ENCODE results near the gene TNFRSF18.
A peak's percentile ranks its signal among the peaks of the same experiment; 100 is the strongest.

TNFRSF18 gene

DNA sequence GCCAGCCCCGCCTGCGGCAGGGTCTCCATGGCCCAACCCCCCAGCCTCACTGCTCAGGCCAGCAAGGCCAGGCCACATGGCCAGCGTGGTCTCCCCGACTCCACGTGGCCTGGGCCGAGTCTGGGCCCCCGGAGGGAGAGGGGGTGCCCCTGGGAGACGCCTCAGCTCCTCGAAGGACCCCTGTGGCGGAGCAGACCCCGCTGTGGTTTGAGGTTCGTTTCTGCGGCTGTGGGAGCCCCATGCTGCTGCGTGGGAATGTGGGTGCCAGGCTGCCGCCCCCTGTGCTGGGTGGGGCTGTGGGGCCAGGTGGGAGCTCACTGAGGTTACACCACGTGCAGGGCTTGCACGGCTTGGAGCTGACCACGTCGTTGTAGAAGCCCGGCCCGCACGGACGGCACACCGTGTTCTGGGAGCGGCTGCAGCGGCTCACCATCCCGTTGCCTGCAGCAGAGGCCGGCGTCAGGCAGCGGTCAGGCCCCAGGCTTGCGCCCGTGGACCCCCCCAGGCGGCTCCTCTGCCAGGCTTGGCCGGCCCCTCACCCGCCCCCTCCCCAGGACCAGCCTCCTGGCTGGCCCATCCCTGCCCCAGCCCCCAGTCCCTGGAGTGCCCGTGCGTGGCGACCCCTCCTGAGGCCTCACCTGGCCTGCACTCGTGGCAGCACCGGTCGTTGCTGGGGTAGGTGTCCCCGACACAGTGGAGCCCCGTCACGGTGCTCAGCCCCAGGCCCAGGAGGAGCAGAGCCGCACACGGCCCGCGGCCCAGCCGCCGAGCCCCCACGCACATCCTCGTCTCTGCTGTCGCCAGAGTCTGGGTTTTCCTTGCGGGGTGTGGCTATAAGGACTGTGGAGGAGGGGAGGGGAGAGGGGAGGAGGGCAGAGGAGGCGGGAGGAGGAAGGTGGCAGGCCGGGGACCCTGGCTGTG, 7.2 kb upstream of the TNFRSF18 start, which contains the start of gene TNFRSF4:
TNFRSF4 (minus strand) TSS at position 809 of the 921 bp plus-strand sequence; CDS start at position 783, 26 bp downstream.
- peak; percentile 64 for DNase-seq (ENCODE audit: low read depth)

DNA sequence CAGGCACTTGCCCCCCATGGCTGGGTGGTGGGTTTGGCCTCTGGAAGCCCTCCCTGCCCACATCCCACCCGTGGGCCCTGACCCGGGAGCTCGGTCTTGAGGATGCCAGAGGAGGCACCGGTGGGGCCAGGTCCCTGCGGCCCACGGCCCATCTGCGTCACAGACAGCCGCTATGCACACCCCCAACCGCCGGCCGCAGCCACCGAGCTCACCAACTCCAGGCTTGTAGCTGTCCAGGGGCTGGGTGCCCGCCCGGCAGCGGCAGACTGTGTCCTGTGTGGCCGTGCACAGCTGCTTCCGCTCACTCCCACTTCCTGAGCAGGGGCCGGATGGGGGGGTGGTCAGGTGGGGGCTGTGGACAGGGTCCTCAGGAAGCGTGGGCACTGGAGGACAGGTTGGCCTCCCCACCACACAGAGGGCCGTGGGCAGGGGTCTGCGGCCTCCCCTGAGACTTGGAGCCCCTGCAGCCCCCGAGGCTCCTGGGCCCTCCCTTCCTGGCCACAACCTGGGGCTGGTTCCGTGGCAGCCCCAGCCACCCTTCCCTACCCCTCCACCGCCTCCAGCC, 6.5 kb upstream of the TNFRSF18 start:
- DNase-seq (ENCODE audit: low read depth) = no peak

GRCh38 chr1:1211541-1212441, 5.4 kb upstream of the TNFRSF18 start:
- DNase-seq (ENCODE audit: low read depth) = no peak

DNA sequence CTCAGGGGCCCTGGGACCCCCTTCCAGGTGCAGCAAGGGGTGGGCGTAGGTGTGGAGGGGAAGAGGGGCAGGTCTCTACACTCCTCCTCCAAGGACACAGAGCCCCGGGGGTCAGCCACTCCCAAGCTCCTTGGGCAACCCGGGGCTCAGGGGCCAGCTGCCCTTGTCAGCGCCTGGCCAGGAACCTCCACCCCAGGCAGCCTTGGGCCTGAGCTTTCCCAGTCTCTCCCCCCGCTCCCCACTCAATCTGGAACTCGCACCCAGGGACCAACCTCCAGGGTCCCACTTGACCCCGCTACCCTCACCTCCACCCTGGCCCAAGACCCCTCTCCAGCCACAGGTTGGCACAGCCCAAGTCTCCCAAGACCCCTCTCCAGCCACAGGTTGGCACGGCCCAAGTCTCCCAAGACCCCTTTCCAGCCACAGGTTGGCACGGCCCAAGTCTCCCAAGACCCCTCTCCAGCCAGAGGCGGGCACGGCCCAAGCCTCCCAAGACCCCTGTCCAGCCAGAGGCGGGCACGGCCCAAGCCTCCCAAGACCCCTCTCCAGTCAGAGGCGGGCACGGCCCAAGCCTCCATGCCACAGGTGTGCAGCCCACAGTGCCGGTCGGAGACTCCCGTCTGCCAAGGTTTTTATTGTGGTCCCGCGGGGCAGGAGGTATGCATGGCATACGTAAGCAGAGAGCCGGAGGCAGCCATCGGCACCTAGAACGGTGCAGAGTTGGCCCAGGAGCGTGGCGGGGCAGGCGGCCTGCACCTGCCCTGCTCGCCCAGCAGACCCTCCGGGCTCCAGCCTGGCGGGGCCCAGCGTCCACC, 4.5 kb upstream of the TNFRSF18 start:
- DNase-seq (ENCODE audit: low read depth) = no peak

DNA sequence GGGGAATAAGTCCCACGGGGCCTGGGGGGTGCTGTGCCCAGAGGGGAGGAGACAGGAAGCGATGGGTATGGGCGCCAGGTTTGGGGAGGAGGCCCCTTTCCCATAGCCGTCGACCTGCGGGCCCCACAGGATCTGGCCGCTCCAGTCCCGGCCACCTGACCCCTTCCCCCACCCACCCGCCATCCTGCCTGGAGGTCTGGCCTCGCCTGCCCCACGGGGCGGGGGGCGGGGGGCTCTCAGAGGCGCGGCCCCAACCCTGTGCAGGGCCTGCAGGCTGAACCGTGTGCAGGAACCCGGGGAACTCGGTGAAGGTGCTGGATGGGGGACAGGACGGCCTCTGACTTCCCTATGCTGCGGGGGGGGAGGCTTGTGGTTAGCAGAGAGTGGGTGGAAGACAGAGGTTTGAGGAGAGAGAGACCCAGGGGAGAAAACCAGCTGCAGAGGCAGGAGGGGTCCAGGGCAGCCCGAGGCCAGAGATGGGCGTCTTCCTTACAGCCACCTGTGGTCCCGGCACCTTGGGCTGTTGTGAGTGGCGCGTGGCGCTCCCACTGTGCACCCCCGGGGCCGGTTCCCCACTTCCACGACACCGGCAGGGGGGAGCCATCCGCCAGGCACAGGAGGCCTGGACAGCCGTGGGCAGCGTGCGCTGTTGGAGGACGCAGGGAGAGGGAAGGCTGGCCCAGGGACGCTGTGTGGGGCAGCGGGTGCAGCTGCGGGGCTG, 2.5 kb upstream of the TNFRSF18 start:
- peak; percentile 55 for DNase-seq (ENCODE audit: low read depth)

GRCh38 chr1:1207571-1207892, 1.1 kb upstream of the TNFRSF18 start:
- DNase-seq (ENCODE audit: low read depth) = no peak

DNA sequence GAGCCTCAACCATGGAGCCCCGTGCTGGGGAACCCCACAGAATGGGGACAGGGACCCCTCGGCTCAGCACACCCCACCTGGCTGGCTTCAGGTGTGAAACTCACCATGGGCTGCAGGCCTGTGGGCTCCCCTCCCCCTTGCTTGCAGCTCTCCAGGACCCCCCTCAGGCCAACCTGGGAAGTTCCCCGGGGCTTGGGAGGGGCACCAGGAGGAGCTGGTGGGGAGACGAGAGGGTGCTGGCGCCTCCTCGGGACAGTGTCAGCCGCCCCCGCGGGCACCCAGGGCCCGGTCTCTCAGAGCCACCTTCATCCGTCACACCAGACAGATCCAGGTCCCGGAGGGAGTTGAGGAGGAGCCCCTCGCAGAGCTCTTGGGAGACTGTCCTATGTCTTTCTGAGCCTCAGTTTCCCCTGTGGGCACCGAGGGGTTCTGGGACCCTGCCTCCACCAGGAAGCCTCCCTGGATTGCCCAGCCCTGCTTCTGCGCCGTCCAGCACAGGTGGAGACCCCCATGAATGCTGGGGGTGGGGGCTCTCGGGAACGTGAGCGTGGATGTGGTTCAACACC, 657 bp upstream of the TNFRSF18 start:
- no peak for DNase-seq (ENCODE audit: low read depth)

DNA sequence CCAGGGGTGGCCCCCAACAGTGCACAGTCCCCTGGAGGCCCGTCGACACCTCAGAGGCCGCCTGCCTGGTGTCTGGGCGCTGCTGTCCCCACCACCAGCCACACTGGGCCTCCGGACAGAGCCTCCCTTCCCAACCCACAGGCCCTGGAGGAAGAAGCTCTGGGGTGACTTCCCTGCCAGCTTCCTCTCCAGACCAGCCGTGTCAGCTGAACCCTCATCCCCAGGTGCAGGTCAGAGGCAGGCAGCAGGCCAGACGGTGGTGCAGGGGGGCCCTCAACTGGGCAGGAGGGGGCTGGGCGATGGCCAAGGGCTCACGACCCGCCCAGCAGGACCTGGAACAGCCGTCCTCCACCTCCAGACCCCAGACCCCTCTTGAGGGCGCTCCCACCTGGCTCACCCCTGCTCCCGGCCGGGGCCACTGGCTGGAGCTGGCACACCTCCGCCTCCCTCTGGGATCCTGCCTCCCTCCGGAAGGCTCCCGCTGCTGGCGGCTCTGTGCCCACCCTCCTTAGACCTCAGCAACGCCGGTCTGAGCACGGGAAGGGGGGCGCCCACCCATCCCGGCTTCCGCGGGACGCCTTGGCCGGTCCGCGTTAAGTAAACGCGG, 520 bp downstream of the TNFRSF18 start:
- no peak for DNase-seq (ENCODE audit: low read depth)

DNA sequence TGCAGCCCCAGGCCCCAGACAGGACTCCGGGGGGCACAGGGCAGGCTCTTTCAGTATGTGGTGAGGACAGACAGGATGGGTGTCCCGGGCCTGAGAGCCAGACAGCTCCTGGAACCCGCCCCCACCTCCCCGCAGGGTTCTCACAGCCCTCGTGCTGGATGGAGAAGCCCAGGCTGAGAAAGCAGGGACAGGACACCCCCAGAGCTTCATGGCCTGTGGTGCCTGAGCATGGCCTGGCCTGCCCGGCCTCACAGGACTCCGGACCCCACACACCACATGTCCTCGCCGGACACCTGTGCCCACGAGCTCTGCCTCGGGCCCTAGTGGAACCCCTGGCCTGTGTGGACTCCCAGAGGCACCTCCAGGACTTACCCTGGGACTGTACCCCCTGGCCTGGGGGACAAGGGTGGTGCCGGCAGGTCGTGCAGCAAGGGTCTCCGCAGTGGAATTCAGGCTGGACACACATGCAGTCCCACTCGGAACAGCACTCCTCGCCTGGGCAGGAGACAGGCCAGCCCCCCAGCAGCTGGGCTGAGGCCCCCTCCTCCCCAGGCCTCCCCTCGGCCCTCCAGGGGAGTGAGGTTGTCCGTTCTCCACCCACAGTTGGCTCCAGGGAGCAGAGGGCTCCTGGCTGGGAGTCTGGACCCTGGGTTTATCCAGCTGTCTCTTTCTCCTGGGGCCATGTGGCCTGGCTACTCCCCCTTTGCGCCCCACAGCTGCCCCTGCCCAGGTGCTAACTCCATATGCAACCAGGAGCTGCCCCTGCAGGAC, 1.2 kb downstream of the TNFRSF18 start:
- DNase-seq (ENCODE audit: low read depth) = no peak

- DNase-seq (ENCODE audit: low read depth) = no peak
Measured at GRCh38 chr1:1204425-1204920, 1.9 kb downstream of the TNFRSF18 start.

- DNase-seq (ENCODE audit: low read depth) = no peak
Measured at GRCh38 chr1:1203561-1204424, 2.6 kb downstream of the TNFRSF18 start.

GRCh38 chr1:1202831-1203560, 3.4 kb downstream of the TNFRSF18 start:
- DNase-seq (ENCODE audit: low read depth) = no peak

GRCh38 chr1:1200876-1201810, 5.2 kb downstream of the TNFRSF18 start:
- DNase-seq (ENCODE audit: low read depth) = peak; percentile 93

DNA sequence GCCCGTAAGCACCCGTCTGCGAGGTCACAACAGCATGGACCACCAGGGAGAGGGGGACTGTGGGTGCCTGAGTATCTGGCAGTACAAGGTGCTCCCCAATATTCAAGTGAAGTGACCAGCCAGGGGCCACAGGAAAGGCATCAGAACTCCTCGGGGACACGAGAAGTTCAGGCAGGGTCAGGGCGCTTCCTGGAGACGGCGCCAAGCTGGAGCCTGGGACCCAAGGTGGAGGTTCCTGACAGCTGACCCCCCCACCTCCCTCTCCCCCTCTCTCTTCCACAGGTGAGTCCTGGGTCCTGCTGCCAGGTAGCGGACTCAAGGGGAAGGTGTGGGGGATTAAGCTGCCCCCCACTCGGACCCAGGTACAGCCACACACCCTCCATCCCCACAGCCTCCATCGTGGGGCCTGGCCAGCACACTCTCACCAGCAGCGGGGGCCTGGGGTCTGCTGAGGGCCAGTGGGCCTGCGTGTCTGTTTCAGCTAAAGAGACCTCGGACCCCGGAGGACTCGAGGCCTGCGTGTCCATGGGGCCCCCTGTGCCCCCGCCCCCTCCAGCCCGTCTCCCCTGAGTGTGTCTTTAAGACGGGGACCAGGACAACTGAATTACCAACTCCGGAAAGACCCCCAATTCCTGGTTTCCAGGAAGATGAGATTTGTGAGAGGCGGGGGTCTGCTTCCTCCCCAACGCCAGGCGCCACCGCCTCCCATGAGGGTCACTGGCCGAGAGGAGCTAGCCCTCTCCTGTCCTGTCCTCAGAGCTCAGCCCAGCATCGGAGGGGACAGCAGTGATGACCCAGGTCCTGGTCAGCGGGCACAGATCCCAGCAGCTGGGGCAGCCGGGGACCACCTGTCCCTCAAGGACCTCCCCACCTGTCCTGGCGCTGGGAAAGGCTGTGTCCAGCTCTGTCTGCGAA, 6.2 kb downstream of the TNFRSF18 start:
- DNase-seq (ENCODE audit: low read depth) = no peak
